ENCODE measurements around the gene NXNL1. TPM values are rescaled to one million over a fixed set of nuclear protein-coding genes. Genes with fewer than 3 reads are reported as not detected.
A peak's percentile ranks its signal among the peaks of the same experiment; 100 is the strongest.

The NXNL1 gene
- total RNA-seq, 1 donor from 2014 or later = not detected

DNA sequence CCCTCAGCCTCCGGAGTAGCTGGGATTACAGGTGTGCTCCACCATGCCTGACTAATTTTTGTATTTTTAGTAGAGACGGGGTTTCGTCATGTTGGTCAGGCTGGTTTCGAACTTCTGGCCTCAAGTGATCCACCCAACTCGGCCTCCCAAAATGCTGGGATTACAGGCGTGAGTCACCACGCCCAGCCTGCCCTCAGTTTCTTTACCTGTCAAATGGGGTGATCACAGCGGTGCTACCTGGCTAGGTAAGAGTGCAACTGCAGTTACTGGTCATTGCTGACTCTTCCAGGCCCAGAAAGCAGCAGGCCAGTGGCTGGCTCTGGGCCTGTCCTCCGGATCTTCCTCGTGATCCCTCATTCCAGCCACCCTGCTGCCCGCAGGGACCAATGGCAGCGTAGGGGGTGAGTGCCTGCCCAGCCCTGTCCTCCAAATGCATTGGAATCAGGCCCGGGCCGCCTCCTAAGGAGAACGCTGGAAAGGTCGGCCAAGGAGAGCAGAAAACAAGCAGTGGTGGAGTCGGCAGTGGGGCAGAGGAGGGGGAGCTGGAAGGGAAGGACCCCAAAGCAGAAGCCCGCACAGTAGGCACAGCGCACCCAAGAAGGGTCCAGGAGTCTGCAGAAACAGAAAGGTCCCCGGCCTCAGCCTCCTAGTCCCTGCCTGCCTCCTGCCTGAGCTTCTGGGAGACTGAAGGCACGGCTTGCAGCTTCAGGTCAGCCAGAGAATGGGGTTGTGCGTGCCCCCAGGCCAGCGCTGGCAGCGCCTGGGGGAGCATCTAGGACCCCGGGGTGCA is 7.8 kb upstream of the NXNL1 start:
- DNase-seq (ENCODE audit: low spot score) (peak; percentile 77), ATAC-seq (no peak)
- intact Hi-C loops (cut with DNase I) = no loop called here

DNA sequence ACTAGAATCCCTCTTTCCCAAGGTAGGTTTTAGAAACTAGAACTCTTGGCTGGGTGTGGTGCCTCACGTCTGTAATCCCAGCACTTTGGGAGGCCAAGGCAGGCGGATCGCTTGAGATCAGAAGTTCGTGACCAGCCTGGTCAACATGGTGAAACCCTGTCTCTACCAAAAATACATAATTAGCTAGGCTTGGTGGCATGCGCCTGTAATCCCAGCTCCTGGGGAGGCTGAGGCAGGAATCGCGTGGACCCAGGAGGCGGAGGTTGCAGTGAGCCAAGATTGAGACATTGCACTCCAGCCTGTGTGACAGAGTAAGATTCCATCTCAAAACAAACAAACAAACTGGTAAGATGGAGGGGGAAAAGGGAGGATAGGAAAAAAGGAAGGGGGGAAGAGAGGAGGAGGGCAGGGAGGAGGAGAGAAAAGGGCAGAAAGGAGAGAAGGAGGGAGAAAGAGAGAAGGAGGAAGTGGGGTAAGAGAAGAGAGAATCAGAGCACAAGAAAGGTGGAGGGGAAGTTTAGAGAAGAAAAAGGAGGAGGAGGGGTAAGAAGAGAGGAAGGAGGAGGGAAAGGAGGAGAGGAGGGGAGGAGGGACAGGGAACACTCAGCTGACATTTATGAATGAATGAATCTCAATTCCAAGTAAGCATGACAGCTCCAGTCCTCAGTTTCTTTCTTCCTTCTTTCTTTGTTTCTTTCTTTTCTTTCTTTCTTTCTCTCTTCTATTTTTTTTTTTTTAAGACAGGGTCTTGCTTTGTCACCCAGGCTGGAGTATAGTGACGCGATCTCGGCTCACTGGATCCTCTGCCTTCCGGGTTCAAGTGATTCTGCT is 7.0 kb upstream of the NXNL1 start:
- intact Hi-C loops (cut with DNase I) = no loop called here
- DNase-seq (ENCODE audit: low spot score) = no peak
- no peak for ATAC-seq

DNA sequence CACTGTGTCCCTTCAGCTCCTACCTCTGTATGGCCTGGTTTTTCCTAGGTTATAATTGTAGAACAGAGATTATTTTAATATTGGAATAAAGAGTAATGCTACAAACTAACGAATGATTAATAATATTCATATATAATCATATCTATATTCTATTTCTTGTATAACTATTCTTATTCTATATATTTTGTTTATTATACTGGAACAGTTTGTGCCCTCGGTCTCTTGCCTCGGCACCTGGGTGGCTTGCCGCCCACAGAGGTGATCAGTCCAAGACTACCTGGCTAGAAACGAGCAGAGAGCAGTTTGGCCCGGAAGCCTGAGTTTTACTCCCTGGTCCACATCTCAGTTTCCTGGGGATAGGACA is 5.7 kb upstream of the NXNL1 start:
- intact Hi-C loops (cut with DNase I) = no loop called here
- no peak for DNase-seq (ENCODE audit: low spot score)
- ATAC-seq = no peak

DNA sequence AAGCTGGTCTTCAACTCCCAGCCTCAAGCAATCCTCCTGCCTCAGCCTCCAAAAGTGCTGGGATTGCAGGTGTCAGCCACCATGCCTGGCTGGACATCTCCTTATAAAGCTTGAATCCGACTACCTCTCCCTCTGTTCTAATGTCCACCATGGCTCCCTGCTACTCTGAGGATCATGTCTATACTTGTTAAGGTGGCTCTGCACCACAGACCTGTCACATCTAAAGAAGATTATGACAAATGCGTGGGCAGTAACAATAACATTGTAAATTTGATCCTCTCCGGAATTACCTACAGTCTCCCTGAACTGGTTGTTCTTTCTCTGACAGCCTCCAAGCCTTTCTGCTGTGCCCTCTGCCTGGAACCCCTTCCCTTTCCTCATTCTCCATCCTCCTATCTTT is 1.8 kb downstream of the NXNL1 start:
- no peak for DNase-seq (ENCODE audit: low spot score)
- ATAC-seq = no peak
- intact Hi-C loops (cut with DNase I) = loop anchor here (10.0 kb wide), 1 partner anchor 116 kb away; no protein-coding TSS in a partner anchor

DNA sequence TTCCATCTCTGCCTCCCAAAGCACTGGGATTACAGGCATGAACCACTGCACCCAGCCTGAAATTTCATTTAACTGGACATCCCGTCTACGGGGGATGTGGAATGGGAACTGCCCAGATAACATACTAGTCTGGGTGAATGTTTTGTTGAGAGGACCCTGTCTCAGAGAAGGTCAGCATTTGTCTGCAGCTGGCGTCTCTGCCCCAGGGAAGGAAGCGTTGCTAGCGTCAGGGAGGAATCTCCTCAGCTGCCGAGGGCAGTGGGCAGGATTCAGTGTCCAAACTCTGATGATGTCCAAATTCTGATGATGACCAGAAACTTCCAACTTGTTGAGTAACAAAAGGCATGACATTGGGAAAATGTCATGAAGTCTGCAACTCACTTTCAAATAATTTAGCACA is 3.1 kb downstream of the NXNL1 start:
- ATAC-seq (no peak), DNase-seq (ENCODE audit: low spot score) (no peak)
- intact Hi-C loops (cut with DNase I) = loop anchor here (10.0 kb wide), 1 partner anchor 117 kb away; no protein-coding TSS in a partner anchor

DNA sequence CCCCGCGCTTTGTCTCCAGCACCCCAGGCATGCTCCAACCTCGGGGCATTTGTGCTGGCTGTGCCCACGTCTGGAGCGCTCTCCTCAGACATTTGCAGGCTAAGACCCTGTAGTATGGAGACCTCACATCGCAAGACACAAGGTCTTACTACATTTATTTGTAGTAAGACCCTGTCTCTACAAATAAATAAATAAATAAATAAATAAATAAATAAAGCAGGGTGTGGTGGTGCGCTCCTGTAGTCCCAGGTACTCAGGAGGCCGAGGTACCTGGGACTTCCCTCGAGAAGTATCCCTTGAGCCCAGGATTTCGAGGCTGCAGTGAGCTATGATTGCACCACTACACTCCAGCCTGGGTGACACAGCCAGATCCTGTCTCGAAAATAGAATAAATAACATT is 4.6 kb downstream of the NXNL1 start:
- ATAC-seq = no peak
- no peak for DNase-seq (ENCODE audit: low spot score)
- intact Hi-C loops (cut with DNase I) = loop anchor here (10.0 kb wide), 1 partner anchor 119 kb away; no protein-coding TSS in a partner anchor

DNA sequence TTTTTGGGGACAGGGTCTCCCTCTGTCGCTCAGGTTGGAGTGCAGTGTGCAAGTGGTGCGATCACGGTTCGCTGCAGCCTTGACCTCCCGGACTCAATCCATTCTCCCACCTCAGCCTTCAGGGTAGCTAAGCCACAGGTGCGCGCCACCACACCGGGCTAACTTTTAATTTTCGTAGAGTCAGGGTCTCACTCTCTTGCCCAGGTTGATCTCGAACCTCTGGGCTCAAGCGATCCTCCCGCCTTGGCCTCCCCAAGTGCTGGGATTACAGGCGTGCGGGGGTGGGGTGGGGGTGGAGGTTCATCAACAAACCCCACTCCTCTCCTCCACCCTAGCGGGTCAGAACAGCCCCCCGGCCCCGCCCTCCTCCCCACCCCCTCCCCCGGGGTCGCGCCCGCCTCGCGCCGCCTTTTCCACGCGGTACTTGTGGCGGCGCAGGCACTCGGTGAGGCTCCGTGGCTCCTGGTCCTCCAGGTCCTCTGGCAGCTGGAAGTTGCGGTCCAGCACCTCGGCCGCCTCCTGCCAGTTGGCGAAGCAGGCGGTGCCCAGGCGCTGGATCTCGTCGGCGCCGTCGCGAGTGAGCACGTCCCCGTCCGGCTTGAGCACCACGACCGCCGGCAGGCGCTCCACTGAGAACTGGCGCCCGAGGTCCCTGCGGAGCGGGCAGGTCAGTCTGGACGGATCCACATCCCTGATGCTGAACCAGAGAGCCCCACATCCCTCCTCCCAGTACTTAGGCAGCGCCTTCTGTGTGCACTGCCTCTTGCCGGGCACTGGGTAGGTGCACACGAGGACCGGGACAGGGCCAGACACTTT is 5.2 kb downstream of the NXNL1 start:
- DNase-seq (ENCODE audit: low spot score) = no peak
- intact Hi-C loops (cut with DNase I) = loop anchor here (10.0 kb wide), 1 partner anchor 119 kb away; no protein-coding TSS in a partner anchor
- ATAC-seq = no peak

DNA sequence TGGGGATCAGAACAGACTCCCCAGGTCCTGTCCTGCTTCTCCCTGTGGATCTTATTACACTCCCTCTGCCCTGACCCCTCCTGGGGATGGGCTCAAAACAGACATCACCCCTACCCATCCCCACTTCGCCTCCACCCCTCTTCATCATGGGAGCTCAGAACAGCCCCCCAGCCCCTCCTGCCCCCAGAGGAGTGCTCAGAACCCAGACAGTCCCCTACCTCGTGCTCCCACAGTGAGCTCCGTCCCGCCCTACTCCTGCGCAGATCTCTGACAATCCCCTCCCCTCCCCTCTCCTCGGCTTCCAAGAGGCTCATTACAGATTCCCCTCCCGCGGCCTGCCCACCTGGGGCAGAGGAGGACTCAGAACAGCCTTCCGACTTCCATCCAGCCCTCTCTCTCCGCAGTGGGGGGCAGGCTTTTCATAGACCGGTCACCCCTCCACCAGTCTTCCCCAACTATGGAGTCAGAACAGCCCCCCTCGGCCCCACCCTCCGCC is 6.1 kb downstream of the NXNL1 start:
- ATAC-seq (peak; percentile 24), DNase-seq (ENCODE audit: low spot score) (no peak)
- intact Hi-C loops (cut with DNase I) = loop anchor here (10.0 kb wide), 1 partner anchor 120 kb away; no protein-coding TSS in a partner anchor

DNA sequence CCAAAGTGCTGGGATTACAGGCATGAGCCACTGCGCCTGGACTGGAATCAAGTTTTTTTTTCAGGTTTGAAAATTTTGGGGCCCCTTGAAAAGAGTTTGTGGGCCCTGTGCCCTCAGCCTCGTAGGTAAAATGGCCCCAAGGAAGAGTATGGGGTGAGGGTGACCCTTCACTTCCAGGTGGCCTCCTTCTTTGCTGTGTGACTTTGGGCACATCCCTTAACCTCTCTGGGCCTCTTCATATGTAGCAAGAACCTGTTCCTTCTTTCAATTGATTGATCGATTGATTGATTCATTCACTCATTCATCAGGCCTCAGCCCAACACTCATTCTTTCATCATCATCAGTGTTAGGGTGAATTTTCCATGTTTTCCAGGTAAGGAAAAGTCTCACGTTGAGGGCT is 8.9 kb downstream of the NXNL1 start:
- intact Hi-C loops (cut with DNase I) = loop anchor here (10.0 kb wide), 1 partner anchor 123 kb away; no protein-coding TSS in a partner anchor
- DNase-seq (ENCODE audit: low spot score) (no peak), ATAC-seq (no peak)

DNA sequence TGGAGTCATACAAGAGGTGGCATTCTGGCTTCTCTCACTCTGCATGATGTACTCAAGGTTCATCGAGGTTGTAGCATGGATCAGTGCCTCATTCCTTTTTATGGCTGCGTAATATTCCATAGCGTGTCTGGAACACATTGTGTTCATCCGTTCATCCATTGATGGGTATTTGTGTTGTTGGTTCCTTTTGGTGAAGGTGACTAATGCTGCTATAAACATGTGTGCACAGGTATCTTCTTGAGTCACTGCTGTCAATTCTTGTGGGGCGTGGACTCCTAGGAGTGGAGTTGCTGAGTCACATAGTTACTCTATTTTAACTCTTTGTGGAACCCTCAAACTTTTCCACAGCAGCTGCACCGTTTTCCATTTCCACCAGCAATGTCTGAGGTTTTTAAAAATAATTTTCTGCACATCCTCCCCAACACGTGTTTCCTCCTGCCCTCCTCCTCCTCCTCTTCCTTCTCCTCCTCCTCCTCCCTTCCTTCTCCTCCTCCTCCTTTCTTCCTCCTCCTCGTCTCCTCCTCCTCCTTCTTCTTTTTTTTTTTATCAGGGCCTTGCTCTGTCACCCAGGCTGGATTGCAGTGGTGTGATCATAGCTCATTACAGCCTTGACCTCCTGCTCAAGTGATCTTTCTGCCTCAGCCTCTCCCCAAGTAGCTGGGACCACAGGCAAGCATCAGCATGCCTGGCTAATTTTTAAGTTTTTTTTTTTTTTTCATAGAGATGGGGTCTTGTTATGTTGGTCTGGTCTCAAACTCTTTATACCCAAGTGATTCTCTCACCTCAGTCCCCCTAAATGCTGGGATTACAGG is 10.3 kb downstream of the NXNL1 start:
- ATAC-seq (no peak), DNase-seq (ENCODE audit: low spot score) (no peak)
- intact Hi-C loops (cut with DNase I) = loop anchor here (10.0 kb wide), 1 partner anchor 124 kb away; no protein-coding TSS in a partner anchor

DNA sequence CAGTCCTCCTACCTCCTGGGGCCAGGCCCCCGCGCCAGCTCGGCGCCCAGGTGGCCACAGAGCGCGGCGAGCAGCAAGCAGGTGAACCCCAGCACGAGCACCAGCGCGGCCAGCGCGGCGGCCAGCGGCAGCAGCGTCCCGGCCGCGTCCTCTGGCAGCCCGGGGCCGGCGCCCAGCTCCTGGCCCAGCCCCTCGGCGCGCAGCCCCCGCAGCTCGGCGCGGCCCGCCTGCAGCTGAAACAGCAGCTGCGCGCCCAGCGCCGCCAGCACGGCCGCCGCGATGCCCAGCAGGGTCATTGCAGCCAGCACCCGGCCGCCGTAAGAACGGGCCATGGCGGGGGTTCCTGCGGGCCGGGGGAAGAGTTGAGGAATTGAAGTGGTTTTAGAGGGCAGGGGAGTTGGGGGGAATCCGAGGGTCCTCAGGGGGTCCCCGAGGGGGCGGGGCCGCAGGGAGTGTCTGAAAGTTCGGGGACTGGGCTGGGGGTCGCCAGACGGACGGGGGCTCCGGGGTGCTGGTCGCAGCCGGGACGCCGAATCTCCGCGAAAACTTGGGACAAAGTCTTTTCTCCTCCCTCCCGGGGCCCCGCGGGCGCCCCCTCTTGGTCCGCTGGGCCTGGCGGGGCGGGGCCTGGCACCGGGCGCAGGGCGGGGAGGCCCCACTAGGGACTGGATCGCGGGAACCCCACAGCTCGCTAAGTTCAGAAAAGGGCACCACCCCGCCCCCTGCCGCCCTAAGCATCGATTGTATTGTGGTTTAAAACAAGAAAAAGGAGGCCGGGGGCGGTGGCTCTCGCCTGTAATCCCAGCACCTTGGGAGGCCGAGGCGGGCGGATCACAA is 12.4 kb downstream of the NXNL1 start, which contains the start of gene TMEM221:
Gene TMEM221, minus strand, starts transcription at position 538 of the 837 bp plus-strand sequence. Its CDS starts 206 bp downstream, at position 332.
- intact Hi-C loops (cut with DNase I) = no loop called here
- DNase-seq (ENCODE audit: low spot score) (peak; percentile 73), ATAC-seq (peak; percentile 83)

DNA sequence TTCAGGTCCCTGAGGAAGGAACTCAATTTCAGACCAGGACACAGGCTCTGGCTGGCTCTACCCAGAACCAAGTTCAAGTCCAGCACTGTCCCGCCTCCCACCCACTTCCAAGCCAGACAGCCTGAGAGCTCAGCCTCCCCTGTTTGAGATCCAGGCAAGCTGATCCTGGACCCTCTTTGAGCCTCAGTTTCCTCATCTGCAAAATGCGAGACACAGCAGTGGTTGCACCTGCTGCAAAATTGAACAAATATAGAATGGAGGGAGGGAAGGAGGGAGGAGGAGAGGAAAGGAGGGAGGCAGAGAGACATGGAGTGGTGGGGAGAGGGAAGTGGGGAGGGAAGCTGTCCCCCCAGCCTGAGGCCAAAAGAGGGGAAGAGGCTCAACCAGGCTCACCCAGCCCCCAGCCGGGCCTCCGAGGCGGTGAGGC is 13.0 kb downstream of the NXNL1 start:
- intact Hi-C loops (cut with DNase I) = no loop called here
- ATAC-seq (peak; percentile 15), DNase-seq (ENCODE audit: low spot score) (no peak)

DNA sequence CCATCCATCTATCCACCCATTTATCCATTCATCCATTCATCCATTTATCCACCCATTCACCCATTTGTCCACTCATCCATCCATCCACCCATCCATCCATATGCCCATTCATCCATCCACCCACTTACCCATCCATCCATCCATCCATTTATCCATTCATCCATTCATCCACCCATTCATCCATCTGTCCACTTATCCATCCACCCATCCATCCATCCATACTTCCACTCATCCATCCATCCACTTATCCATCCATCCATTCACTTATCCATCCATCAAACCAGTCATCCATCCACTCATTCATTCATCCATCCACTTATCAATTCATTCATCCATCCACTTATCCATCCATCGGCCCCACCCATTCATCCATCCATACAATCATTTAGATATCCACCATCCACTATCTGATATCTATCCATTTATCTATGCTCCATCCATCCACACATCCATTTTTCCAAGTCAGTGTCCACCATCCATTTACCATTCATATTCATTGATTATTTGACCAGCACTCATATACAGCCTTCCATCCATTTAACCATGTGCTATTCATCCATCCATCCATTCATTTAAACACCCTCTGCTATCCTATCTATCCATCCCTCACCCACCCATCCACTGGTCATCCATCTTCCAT is 15.1 kb downstream of the NXNL1 start:
- intact Hi-C loops (cut with DNase I) = no loop called here
- ATAC-seq (no peak), DNase-seq (ENCODE audit: low spot score) (no peak)

DNA sequence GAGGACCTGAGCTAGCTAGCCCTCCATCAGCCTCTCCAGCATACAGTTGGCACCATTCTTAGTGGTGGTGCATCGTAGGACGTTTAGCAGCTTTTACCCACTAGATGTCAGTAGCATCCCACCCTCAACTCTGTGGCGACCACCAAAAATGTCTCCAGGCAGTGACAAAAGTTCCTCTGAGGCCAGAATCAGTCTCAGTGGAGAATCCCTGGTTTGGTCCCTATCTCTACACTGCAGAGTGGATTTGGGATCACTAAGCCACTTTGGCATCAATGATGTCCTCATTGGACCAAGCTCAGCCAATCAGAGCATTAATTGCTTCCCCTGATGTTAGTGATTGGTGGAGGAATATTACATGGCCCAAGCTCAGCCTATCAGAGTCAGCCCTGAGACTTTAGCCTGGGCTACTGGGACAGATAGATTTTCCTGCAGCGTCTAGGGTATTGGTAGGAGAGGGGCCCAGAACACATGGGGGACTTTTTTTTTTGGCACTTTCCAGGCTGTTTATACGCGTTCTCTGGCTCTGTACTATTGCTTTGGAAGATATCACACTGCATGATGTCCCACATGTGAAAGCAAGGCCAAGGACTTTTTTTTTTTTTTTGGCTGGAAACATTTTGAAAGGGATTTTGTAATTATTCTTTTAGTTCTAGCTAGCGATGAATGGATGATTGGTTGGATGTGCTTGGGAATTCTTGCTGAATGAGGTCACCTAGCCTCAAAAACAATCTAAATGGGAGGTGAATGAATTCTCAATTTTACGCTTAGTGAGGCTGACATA is 19.3 kb downstream of the NXNL1 start:
- ATAC-seq (peak; percentile 72), DNase-seq (ENCODE audit: low spot score) (no peak)
- intact Hi-C loops (cut with DNase I) = no loop called here

DNA sequence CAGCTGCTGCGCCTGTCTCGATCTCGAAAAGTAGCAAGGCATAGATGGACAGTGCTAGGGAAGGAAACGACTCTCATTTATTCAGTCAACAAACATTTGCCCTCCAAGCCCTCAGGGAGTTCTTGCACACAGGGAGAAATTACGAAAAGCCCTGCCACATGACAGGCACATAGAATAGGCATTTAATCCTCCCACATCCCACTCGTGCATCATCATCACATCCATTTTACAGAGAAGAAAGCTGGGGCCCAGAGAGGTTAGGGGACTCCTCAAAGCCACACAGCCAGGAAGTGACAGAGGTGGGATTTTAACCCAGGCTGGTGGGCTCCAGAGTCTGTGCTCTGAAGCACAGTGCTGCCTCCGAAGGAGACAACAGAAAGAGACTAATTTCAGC is 23.9 kb downstream of the NXNL1 start:
- intact Hi-C loops (cut with DNase I) = no loop called here
- no peak for DNase-seq (ENCODE audit: low spot score)
- ATAC-seq = no peak

Measured in sciatic nerve (tissue), 2 donors.